IMR-90 (cell line): ENCODE data around the gene DOCK10.

ENCODE experiments used
- BHLHE40 ChIP-seq: fragments of 150-350 bp; IDR thresholded peaks from 2 replicates; pipeline ENCODE4 v1.6.1; 2016; ENCODE audit warnings: mild to moderate bottlenecking, low read depth, low read length
- CEBPB ChIP-seq: IDR thresholded peaks from 2 replicates; pipeline ENCODE4 v1.6.1; 2012; ENCODE audit warnings: low read depth, low read length, improper control_type of control experiment
- FOS ChIP-seq: fragments of 150-350 bp; IDR thresholded peaks from 2 replicates; pipeline ENCODE4 v1.6.1; 2016; ENCODE audit warnings: low read depth, low read length
- MAFK ChIP-seq: IDR thresholded peaks from 2 replicates; pipeline ENCODE4 v1.6.1; 2012; ENCODE audit warnings: low read depth, low read length, improper control_type of control experiment
- MXI1 ChIP-seq: IDR thresholded peaks from 2 replicates; pipeline ENCODE4 v1.6.1; 2012; ENCODE audit warnings: low read depth, mild to moderate bottlenecking, low read length, moderate library complexity, borderline replicate concordance
- POLR2A ChIP-seq: IDR thresholded peaks from 2 replicates; pipeline ENCODE4 v1.6.1; 2012; ENCODE audit warnings: mild to moderate bottlenecking, low read depth, low read length
- RAD21 ChIP-seq: IDR thresholded peaks from 2 replicates; pipeline ENCODE4 v1.6.1; 2012; ENCODE audit warnings: low read length, improper control_type of control experiment
- RCOR1 ChIP-seq: IDR thresholded peaks from 2 replicates; pipeline ENCODE4 v1.6.1; 2012; ENCODE audit warnings: mild to moderate bottlenecking, low read length, improper control_type of control experiment; ENCODE audit not compliant: insufficient replicate concordance
- SMC3 ChIP-seq: fragments of 150-350 bp; IDR thresholded peaks from 2 replicates; pipeline ENCODE4 v1.6.1; 2016; ENCODE audit warnings: low read depth, mild to moderate bottlenecking, antibody characterized with exemption, low read length, moderate library complexity
- USF2 ChIP-seq: fragments of 150-350 bp; IDR thresholded peaks from 2 replicates; pipeline ENCODE4 v1.6.1; 2017; ENCODE audit warnings: mild to moderate bottlenecking, antibody characterized with exemption, low read length, low read depth
- TF ChIP-seq, protein P1 (sequence below): conservative IDR thresholded peaks from 2 replicates; pipeline ENCODE4 v1.5.1; 2012; ENCODE audit warnings: mild to moderate bottlenecking, low read depth, low read length, improper control_type of control experiment

DNA sequence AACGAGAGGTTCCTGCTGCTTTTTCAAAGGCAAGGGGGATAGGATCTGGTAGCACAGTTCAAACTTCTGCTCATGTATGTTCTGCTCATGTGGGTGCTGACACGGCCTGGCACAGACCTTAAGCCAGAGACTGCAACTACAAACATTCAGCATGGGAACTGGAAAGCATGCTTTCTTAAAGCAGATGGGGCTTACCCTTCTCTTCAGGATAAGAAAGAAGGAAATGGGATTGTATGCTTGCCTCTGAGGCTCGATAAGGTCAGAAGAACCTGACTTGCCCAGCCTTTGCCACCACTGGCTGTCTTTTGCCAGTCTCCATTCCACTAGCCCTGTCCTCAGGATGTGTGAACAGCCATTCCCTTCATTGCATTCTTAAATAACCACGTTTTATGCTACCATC is 10.7 kb downstream of the DOCK10 start:
- TF ChIP-seq MXI1 = no peak
- TF ChIP-seq, protein P1, sequence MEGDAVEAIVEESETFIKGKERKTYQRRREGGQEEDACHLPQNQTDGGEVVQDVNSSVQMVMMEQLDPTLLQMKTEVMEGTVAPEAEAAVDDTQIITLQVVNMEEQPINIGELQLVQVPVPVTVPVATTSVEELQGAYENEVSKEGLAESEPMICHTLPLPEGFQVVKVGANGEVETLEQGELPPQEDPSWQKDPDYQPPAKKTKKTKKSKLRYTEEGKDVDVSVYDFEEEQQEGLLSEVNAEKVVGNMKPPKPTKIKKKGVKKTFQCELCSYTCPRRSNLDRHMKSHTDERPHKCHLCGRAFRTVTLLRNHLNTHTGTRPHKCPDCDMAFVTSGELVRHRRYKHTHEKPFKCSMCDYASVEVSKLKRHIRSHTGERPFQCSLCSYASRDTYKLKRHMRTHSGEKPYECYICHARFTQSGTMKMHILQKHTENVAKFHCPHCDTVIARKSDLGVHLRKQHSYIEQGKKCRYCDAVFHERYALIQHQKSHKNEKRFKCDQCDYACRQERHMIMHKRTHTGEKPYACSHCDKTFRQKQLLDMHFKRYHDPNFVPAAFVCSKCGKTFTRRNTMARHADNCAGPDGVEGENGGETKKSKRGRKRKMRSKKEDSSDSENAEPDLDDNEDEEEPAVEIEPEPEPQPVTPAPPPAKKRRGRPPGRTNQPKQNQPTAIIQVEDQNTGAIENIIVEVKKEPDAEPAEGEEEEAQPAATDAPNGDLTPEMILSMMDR = no peak
- TF ChIP-seq SMC3 = no peak
- no peak for TF ChIP-seq RCOR1
- TF ChIP-seq POLR2A = no peak
- TF ChIP-seq CEBPB = no peak
- no peak for TF ChIP-seq RAD21
- TF ChIP-seq MAFK = no peak
- no peak for TF ChIP-seq BHLHE40
- no peak for TF ChIP-seq USF2
- no peak for TF ChIP-seq FOS
